ENCODE results near the gene GTF2E1. TPM values are rescaled to one million over a fixed set of nuclear protein-coding genes. Genes with fewer than 3 reads are reported as not detected.

Gene GTF2E1
- total RNA-seq, 1 experiment from 2014 or later, result 21.5 TPM

GRCh38 chr3:120762615-120763014, 20.1 kb downstream of the GTF2E1 start:
- no peak for DNase-seq (ENCODE audit: low read depth, low spot score)
- H3K9me2 ChIP-seq (ENCODE audit: insufficient read depth), result no peaks in the 10 kb centered on the region
- ChIA-PET POLR2A (no interaction called here), RAD21 (ENCODE audit: low non-redundant PET in 1 of 2, low total read pairs in 2 of 2, uncharacterized antibody in 2 of 2, unreplicated experiment in 2 of 2) (no interaction called here), CTCF (interaction anchor here (0.8 kb wide), 1 partner anchor 32 kb away, joined by 3 read pairs; no protein-coding TSS in a partner anchor)
- H3K27me3 ChIP-seq (ENCODE audit: insufficient read depth, low read length), result no peaks in the 10 kb centered on the region
- H3K9me3 ChIP-seq (ENCODE audit: control insufficient read depth in 1 of 2, insufficient read depth in 1 of 2, low read depth in 1 of 2, low read length in 2 of 2), result no peaks in the 10 kb centered on the region
- H3K4me3 ChIP-seq (replicated peaks in 1 of 2; ENCODE audit: low read depth in 1 of 2, low read length in 2 of 2), result no peak overlapping the region
- no peak overlapping the region for H3K27ac ChIP-seq (ENCODE audit: low read depth, low read length)
- ATAC-seq, result no peak
- BruUV-seq (replicated peaks), result no TSS peak
- H3K4me2 ChIP-seq (ENCODE audit: low read length), result no peak overlapping the region
- no peaks in the 10 kb centered on the region for H4K20me1 ChIP-seq (ENCODE audit: insufficient read depth)
- H3K36me3 ChIP-seq (ENCODE audit: control insufficient read depth in 1 of 2, insufficient read depth in 2 of 2, low read length in 2 of 2), result no peaks in the 10 kb centered on the region
- H3K79me2 ChIP-seq (ENCODE audit: insufficient read depth, low read length), result peaks cover 73% of the 10 kb centered on the region
- H2AFZ ChIP-seq (ENCODE audit: low read depth, low read length, poor library complexity, severe bottlenecking), result no peak overlapping the region
- no peak overlapping the region for H3K9ac ChIP-seq (ENCODE audit: low read length)
- intact Hi-C loops (cut with micrococcal nuclease), result no loop called here
- H3K4me1 ChIP-seq (ENCODE audit: control insufficient read depth in 1 of 2, insufficient read depth in 2 of 2, low read length in 2 of 2), result no peaks in the 10 kb centered on the region
- TF ChIP-seq YY1 (IDR thresholded peaks at IDR 0.05; ENCODE audit: extremely low read depth, insufficient replicate concordance, low read depth, low read length) (no peak), SRF (IDR thresholded peaks at IDR 0.05; ENCODE audit: low read depth) (no peak), MAX (IDR thresholded peaks at IDR 0.05) (no peak), CBX3 (IDR thresholded peaks at IDR 0.05; ENCODE audit: low read depth) (no peak), EZH2 (IDR thresholded peaks at IDR 0.05) (no peak), SIN3A (IDR thresholded peaks at IDR 0.05; ENCODE audit: low read depth) (no peak), ATF3 (IDR thresholded peaks at IDR 0.05) (no peak), JUND (IDR thresholded peaks at IDR 0.05) (no peak), EGR1 (IDR thresholded peaks at IDR 0.05; ENCODE audit: low read depth) (no peak), CTCF (IDR thresholded peaks at IDR 0.05 in 2 of 3, conservative IDR thresholded peaks at IDR 0.05 in 1 of 3; ENCODE audit: borderline replicate concordance in 1 of 3, insufficient read depth in 1 of 3, low read depth in 2 of 3, low read length in 2 of 3) (no peak), FOSL1 (IDR thresholded peaks at IDR 0.05; ENCODE audit: low read depth) (no peak), POLR2AphosphoS5 (IDR thresholded peaks at IDR 0.05; ENCODE audit: low read depth, low read length) (no peak), ZFX (IDR thresholded peaks at IDR 0.05) (no peak)
